Omental fat pad (tissue), 4 donors: ENCODE results near the gene ASB1. TPM values are rescaled to one million over a fixed set of nuclear protein-coding genes. Genes with fewer than 3 reads are reported as not detected.

Experiments used
- ATAC-seq: fragments of 150-250 bp; one replicate; pipeline ENCODE4 v1.9.1; 2016; ENCODE audit warnings: mild to moderate bottlenecking, moderate library complexity; ENCODE audit not compliant: low FRiP score
- DNase-seq: peaks from one replicate; pipeline ENCODE4 v3.0.0-alpha.2; 2019; ENCODE audit warnings: low spot score
- small RNA-seq: library from RNA; depleted of rRNA; stranded (forward); fragments of <200 nt; gene quantifications from one replicate; pipeline ENCODE3, GENCODE V24; 2016
- total RNA-seq, 4 donors: library from RNA; depleted of rRNA; stranded (reverse); fragments of >200 nt; gene quantifications; one replicate each; pipeline ENCODE4 v1.1.0, GENCODE V29; 2016
- TF ChIP-seq, protein P1 (sequence below), 3 donors: fragments of 450-650 bp; IDR thresholded peaks; one replicate each; pipeline ENCODE4 v1.5.1; 2016 to 2017; ENCODE audit warnings: antibody characterized with exemption in 3 of 3, mild to moderate bottlenecking in 3 of 3, moderate library complexity in 2 of 3

Gene ASB1
- total RNA-seq, 4 donors from 2014 or later: 12.9 to 23.4 (median 14.4) TPM

DNA sequence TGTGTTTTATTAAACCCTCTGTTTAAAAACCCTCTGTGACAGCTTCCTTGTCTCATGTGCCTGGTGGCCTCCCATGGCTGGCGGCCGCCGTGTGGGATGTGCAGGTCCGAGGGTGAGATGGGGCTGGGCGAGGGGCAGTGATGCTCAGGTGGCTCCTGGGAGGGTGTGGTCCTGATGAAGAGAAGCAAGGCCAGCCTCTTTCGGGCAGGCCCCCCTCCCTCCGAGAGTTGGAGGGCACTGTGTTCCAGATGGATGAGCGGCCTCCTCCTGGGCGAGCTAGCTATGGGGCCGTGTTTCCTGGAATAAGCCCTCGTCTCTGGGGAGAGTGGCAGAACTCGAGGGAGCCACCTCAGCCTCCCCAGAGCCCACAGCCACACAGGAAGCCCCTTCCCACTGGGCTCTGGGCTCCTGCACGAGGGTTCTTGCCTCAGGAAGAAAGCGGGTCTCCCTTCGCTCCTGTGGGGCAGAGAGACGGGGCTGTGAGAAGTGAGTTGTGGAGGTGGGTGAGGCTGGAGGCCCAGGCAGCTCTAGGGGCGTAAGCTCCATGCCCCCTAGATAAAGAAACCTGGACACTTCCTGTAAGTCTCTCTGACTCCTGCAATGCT lies 72.1 kb downstream of the ASB1 start:
- no peak for DNase-seq
- TF ChIP-seq, protein P1, sequence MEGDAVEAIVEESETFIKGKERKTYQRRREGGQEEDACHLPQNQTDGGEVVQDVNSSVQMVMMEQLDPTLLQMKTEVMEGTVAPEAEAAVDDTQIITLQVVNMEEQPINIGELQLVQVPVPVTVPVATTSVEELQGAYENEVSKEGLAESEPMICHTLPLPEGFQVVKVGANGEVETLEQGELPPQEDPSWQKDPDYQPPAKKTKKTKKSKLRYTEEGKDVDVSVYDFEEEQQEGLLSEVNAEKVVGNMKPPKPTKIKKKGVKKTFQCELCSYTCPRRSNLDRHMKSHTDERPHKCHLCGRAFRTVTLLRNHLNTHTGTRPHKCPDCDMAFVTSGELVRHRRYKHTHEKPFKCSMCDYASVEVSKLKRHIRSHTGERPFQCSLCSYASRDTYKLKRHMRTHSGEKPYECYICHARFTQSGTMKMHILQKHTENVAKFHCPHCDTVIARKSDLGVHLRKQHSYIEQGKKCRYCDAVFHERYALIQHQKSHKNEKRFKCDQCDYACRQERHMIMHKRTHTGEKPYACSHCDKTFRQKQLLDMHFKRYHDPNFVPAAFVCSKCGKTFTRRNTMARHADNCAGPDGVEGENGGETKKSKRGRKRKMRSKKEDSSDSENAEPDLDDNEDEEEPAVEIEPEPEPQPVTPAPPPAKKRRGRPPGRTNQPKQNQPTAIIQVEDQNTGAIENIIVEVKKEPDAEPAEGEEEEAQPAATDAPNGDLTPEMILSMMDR (IDR thresholded peaks at IDR 0.05): no peak
- no peak for ATAC-seq

DNA sequence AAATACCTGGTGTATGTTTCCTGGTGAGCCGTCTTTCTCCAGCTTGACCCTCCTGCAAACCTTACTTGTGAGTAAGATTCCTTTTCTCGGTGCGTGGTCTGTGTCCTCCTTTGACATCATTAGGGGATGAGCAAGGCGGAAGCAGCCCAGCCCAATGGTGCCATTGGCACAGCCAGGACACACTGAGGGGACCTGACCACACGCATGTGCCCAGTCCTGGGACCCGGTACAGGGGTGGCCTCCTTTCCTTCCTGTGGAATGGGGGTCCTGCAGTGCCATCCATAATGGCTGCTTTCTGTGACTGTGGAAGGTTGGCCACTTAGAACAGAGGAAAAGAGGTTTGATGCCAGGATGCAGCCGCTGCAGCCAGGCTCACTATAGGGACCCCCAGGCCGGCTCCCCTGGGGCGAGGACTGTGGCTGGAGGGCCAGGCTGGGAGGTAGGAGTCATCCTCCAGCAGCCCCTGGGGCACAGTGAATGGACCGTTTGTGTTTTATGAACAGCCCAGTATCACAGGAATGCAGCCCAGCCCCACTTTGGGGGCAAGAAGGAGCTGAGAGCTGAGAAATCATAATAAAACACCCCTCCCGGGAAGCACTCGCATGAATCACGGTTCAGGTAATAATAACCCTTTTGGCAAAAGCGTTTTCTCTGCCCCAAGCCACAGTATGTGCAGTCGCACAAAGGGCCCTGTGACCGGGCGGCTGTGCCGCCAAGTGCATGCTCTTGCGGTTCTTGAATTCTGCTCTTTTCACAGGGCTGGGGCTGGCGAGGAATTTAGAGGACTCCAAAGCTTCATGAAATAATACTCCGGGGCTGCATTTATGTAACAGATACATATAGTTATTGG lies 73.2 kb downstream of the ASB1 start:
- no peak for DNase-seq
- TF ChIP-seq, protein P1 (IDR thresholded peaks at IDR 0.05): no peak
- ATAC-seq: no peak

DNA sequence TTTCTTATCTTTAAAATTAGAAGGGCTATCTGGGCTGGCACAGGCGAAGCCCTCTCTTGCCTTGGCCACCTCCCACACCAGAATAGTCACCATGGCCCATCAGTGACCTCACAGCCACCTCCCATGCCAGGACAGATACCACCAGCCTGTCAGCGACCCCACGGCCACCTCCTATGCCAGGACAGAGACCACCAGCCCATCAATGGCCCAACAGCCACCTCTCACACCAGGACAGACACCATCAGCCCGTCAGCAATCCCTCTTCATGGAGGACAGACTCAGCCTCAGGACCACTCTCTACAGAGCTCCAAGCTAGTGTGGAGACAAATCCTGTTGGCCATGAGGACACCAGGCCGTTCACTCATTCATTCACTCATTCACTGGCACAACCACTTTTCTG lies 74.6 kb downstream of the ASB1 start:
- no peak for DNase-seq
- ATAC-seq: no peak
- TF ChIP-seq, protein P1 (IDR thresholded peaks at IDR 0.05): no peak

Small RNAs within 50 kb of the gene (small RNA-seq; reads per million reads assigned to genes)
- gene RNU6-234P: not detected

Other genes with a start within 250 kb of the ASB1 start
- 10 to 100 TPM; 20.2 to 51.8 (median 29.7) TPM for gene ILKAP, start 223.2 kb upstream of the ASB1 start, total RNA-seq
- 1 to 10 TPM; 5.3 to 9.1 (median 5.6) TPM for gene HES6, start 186.9 kb upstream of the ASB1 start, total RNA-seq
- gene PER2, start 138.3 kb upstream of the ASB1 start, total RNA-seq: 10 to 100 TPM in 3 of 4 donors, 1 to 10 TPM in 1; 5.3 to 36.4 (median 15.4) TPM
- gene TRAF3IP1, start 106.4 kb upstream of the ASB1 start, total RNA-seq: 10 to 100 TPM in 3 of 4 donors, 1 to 10 TPM in 1; 8.4 to 15.9 (median 12.5) TPM